ENCODE data around the gene KAT6B. TPM values are rescaled to one million over a fixed set of nuclear protein-coding genes. Genes with fewer than 3 reads are reported as not detected.
A peak's percentile ranks its signal among the peaks of the same experiment; 100 is the strongest.
"Not testable (repeated sequence)": the region's sequence is repeated elsewhere in the genome, so short reads cannot be mapped to it uniquely, and the experiment has no call there.

KAT6B gene
- total RNA-seq, 5 donors from 2014 or later (not counting 1 experiment from before 2014, with no cell fraction given): 46.2 to 94.4 (median 52.4) TPM

- Mint-ChIP-seq H3K9me3 (no peaks in the 10 kb centered on the region), H3K36me3 (peaks cover 7% of the 10 kb centered on the region), H3K4me3 (no peak overlapping the region), H3K27me3 (no peaks in the 10 kb centered on the region), H3K4me1 (peaks cover 66 to 82% (median 70%) of the 10 kb centered on the region in 3 donors), H3K27ac (peak overlapping the region; percentile 20 to 76)
- peaks cover 3 to 10% of the 10 kb centered on the region in 2 experiments for H3K4me1 ChIP-seq (ENCODE audit: control insufficient read depth in 1 of 2, extremely low read depth in 1 of 2, insufficient read depth in 2 of 2, low read length in 2 of 2)
- no peak overlapping the region for H3K27ac ChIP-seq (ENCODE audit: low read length)
- ChIA-PET CTCF (interaction anchor here in 1 of 2 donors (0.5 to 1.6 kb wide), 2 partner anchors 13 to 129 kb away, joined by 3 to 6 read pairs; no protein-coding TSS in a partner anchor), POLR2A (no interaction called here)
- no peak for DNase-seq
- H3K4me3 ChIP-seq (ENCODE audit: control insufficient read depth in 1 of 2, extremely low read depth in 1 of 2, low read length in 1 of 2): no peak overlapping the region
- no peaks in the 10 kb centered on the region for H3K36me3 ChIP-seq (ENCODE audit: control insufficient read depth in 2 of 2, extremely low read depth in 1 of 2, insufficient read depth in 1 of 2, low read length in 1 of 2)
- WGBS (ENCODE audit: insufficient coverage): 29% methylated on average over 1 of the region's 2 CpGs
- no peaks in the 10 kb centered on the region for H3K9me3 ChIP-seq
- ATAC-seq (replicated peaks in 1 of 4): no peak
- no peaks in the 10 kb centered on the region for H3K27me3 ChIP-seq (replicated peaks in 1 of 2; ENCODE audit: control insufficient read depth in 2 of 2, extremely low read depth in 1 of 2, insufficient read depth in 2 of 2, low read length in 1 of 2)
These were observed 64.7 kb downstream of the KAT6B start for GRCh38 chr10:74891053-74891452.

DNA sequence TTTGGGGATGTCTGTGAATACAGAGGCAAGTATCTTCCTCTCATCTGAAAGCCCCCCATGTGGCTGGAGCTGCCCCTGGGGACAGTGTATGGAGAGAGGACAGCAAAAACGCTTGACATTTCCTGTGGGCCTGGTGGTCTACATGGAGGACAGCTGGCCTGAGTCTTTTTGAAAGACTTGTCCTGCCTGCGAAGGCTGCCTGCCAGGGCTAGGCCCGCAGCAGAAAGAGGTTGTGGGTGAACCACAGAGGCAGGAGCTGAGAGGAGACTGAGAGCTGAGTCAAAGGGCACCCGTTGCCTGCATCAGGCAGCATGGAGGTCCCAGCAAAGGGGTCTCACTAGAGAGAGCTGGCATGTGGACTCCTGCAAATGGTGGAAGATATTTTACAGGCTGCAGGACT, 66.4 kb downstream of the KAT6B start:
- Histone ChIP-seq H3K36me3 (ENCODE audit: control insufficient read depth in 2 of 2, extremely low read depth in 1 of 2, insufficient read depth in 1 of 2, low read length in 1 of 2) (no peaks in the 10 kb centered on the region), H3K4me1 (ENCODE audit: control insufficient read depth in 1 of 2, extremely low read depth in 1 of 2, insufficient read depth in 2 of 2, low read length in 2 of 2) (peaks cover 9 to 10% of the 10 kb centered on the region in 2 experiments), H3K4me3 (ENCODE audit: control insufficient read depth in 1 of 2, extremely low read depth in 1 of 2, low read length in 1 of 2) (no peak overlapping the region), H3K27ac (ENCODE audit: low read length) (no peak overlapping the region), H3K9me3 (no peaks in the 10 kb centered on the region), H3K27me3 (replicated peaks in 1 of 2; ENCODE audit: control insufficient read depth in 2 of 2, extremely low read depth in 1 of 2, insufficient read depth in 2 of 2, low read length in 1 of 2) (no peaks in the 10 kb centered on the region)
- Mint-ChIP-seq H3K4me1 (peaks cover 70 to 87% (median 73%) of the 10 kb centered on the region in 3 donors), H3K4me3 (no peak overlapping the region), H3K27ac (peak overlapping the region in 1 of 2 donors; percentile 81), H3K27me3 (no peaks in the 10 kb centered on the region), H3K9me3 (no peaks in the 10 kb centered on the region), H3K36me3 (peaks cover 7% of the 10 kb centered on the region)
- POLR2A ChIA-PET: no interaction called here
- CTCF ChIA-PET: no interaction called here
- WGBS (ENCODE audit: insufficient coverage): 64% methylated on average over 3 of the region's 4 CpGs
- ATAC-seq (replicated peaks in 1 of 4) (no peak), DNase-seq (no peak)

GRCh38 chr10:74893329-74893728, 66.9 kb downstream of the KAT6B start:
- WGBS (ENCODE audit: insufficient coverage): 100% methylated on average over 2 of the region's 6 CpGs
- H3K27me3 ChIP-seq (replicated peaks in 1 of 2; ENCODE audit: control insufficient read depth in 2 of 2, extremely low read depth in 1 of 2, insufficient read depth in 2 of 2, low read length in 1 of 2); H3K4me3 ChIP-seq (ENCODE audit: control insufficient read depth in 1 of 2, extremely low read depth in 1 of 2, low read length in 1 of 2); H3K27ac Mint-ChIP-seq; H3K4me3 Mint-ChIP-seq; H3K9me3 ChIP-seq; H3K9me3 Mint-ChIP-seq; ATAC-seq (replicated peaks in 1 of 4); CTCF ChIA-PET; DNase-seq; POLR2A ChIA-PET; H3K36me3 ChIP-seq (ENCODE audit: control insufficient read depth in 2 of 2, extremely low read depth in 1 of 2, insufficient read depth in 1 of 2, low read length in 1 of 2); H3K27ac ChIP-seq (ENCODE audit: low read length); H3K36me3 Mint-ChIP-seq; H3K27me3 Mint-ChIP-seq: not testable (repeated sequence)
- H3K4me1 ChIP-seq (ENCODE audit: control insufficient read depth in 1 of 2, extremely low read depth in 1 of 2, insufficient read depth in 2 of 2, low read length in 2 of 2): peaks cover 13 to 14% of the 10 kb centered on the region in 2 experiments
- peaks cover 70 to 87% (median 73%) of the 10 kb centered on the region in 3 donors for H3K4me1 Mint-ChIP-seq

- Histone ChIP-seq H3K27ac (ENCODE audit: low read length) (no peak overlapping the region), H3K4me3 (ENCODE audit: control insufficient read depth in 1 of 2, extremely low read depth in 1 of 2, low read length in 1 of 2) (peak overlapping the region in 1 of 2 donors; percentile 5), H3K36me3 (ENCODE audit: control insufficient read depth in 2 of 2, extremely low read depth in 1 of 2, insufficient read depth in 1 of 2, low read length in 1 of 2) (no peaks in the 10 kb centered on the region), H3K9me3 (no peaks in the 10 kb centered on the region), H3K4me1 (ENCODE audit: control insufficient read depth in 1 of 2, extremely low read depth in 1 of 2, insufficient read depth in 2 of 2, low read length in 2 of 2) (peaks cover 20 to 29% of the 10 kb centered on the region in 2 experiments), H3K27me3 (replicated peaks in 1 of 2; ENCODE audit: control insufficient read depth in 2 of 2, extremely low read depth in 1 of 2, insufficient read depth in 2 of 2, low read length in 1 of 2) (no peaks in the 10 kb centered on the region)
- Mint-ChIP-seq H3K27ac (peak overlapping the region; percentile 10 to 81), H3K36me3 (peaks cover 12% of the 10 kb centered on the region), H3K27me3 (no peaks in the 10 kb centered on the region), H3K4me3 (peak overlapping the region in 1 of 3 donors; percentile 30), H3K9me3 (no peaks in the 10 kb centered on the region), H3K4me1 (peaks cover 73 to 83% (median 74%) of the 10 kb centered on the region in 3 donors)
- ChIA-PET CTCF (no interaction called here), POLR2A (interaction anchor here in 1 of 2 donors (0.7 kb wide), 1 partner anchor 86 kb away, joined by 3 read pairs; no protein-coding TSS in a partner anchor)
- WGBS (ENCODE audit: insufficient coverage): 92% methylated on average over 4 of the region's 5 CpGs
- ATAC-seq (replicated peaks in 1 of 4) (no peak), DNase-seq (no peak)
These were observed 70.6 kb downstream of the KAT6B start for GRCh38 chr10:74896788-74897527.

DNA sequence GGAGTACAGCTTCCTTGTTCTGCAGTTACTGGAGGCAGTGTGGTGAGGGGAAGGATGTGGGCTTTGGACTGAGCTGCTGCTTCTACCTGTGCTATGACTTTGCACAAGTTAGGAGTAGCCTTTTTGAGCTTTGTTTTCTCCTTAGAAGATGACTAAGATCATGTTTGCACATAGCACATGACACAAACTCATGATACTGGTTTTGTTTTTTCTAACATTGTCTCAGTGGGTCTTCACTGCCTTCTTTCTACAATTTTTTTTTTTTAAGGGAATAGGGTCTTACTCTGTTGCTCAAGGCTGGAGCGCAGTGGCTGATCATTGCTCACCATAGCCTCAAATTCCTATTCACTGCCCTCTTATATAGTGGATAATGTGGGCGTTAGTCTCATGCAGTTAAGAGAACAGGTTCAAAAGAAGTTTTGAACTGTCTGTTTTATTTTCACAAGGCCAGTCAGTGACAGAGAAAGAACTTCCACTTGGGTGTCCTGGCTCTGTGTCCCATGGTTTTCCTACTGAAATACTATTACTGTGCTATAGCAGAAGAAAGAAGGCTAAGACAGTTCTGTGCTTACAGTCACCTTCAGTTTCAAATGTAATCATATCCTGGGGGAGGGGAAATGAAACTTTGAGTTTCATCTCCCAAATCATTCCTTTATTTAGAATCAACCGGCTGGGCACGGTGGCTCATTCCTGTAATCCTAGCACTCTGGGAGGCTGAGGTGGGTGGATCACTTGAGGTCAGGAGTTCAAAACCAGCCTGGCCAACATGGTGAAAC, 72.0 kb downstream of the KAT6B start:
- DNase-seq: peak in 3 of 35 experiments; percentile 15 to 27 (median 15)
- H3K4me3 Mint-ChIP-seq: peak overlapping the region in 2 of 3 donors; percentile 23 to 28
- CTCF ChIA-PET: no interaction called here

DNA sequence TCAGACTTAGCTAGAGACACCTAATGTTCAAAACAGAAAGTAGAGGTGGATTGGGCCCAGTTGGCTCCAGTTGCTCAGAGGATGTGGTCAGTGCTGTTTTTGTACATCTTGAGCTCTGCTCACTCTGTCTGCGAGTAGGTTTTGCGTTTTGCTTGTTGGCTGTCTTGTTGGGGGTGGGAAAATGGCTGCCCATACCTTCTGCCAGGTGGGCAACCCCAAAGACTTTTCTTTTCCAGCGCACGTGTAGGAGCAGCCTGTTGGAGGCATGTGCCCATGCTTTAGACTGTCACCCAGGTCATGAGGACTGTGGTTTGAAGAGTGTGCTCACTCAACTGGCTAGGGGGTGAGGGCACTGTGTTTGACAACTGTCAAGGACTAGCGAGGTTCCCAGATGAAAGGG, 73.9 kb downstream of the KAT6B start:
- CTCF ChIA-PET: interaction anchor here in 1 of 2 donors (0.6 kb wide), 1 partner anchor 75 kb away, joined by 6 read pairs; no protein-coding TSS in a partner anchor
- DNase-seq: peak in 14 of 35 experiments; percentile 11 to 51 (median 19)

More for the DNA sequence above, 72.0 kb downstream of the KAT6B start:
- Histone ChIP-seq H3K27me3 (replicated peaks in 1 of 2; ENCODE audit: control insufficient read depth in 2 of 2, extremely low read depth in 1 of 2, insufficient read depth in 2 of 2, low read length in 1 of 2) (no peaks in the 10 kb centered on the region), H3K4me3 (ENCODE audit: control insufficient read depth in 1 of 2, extremely low read depth in 1 of 2, low read length in 1 of 2) (no peak overlapping the region), H3K9me3 (no peaks in the 10 kb centered on the region), H3K36me3 (ENCODE audit: control insufficient read depth in 2 of 2, extremely low read depth in 1 of 2, insufficient read depth in 1 of 2, low read length in 1 of 2) (no peaks in the 10 kb centered on the region), H3K27ac (ENCODE audit: low read length) (no peak overlapping the region), H3K4me1 (ENCODE audit: control insufficient read depth in 1 of 2, extremely low read depth in 1 of 2, insufficient read depth in 2 of 2, low read length in 2 of 2) (peaks cover 20 to 29% of the 10 kb centered on the region in 2 experiments)
- POLR2A ChIA-PET: interaction anchor here (0.5 to 0.9 kb wide), 2 partner anchors 44 to 647 kb away, joined by 3 read pairs; no protein-coding TSS in a partner anchor
- Mint-ChIP-seq H3K4me1 (peaks cover 76 to 88% (median 78%) of the 10 kb centered on the region in 3 donors), H3K36me3 (peaks cover 18% of the 10 kb centered on the region), H3K27me3 (no peaks in the 10 kb centered on the region), H3K27ac (peak overlapping the region; percentile 73 to 81), H3K9me3 (no peaks in the 10 kb centered on the region)
- no CpG with 5 or more reads among the region's 4 CpGs for WGBS (ENCODE audit: insufficient coverage)
- ATAC-seq (replicated peaks in 1 of 4): peak; percentile 61 to 85 (median 78)

More for the DNA sequence above, 73.9 kb downstream of the KAT6B start:
- Mint-ChIP-seq H3K4me1 (peaks cover 82 to 83% (median 82%) of the 10 kb centered on the region in 3 donors), H3K27me3 (no peaks in the 10 kb centered on the region), H3K9me3 (no peaks in the 10 kb centered on the region), H3K36me3 (peaks cover 15% of the 10 kb centered on the region), H3K27ac (peak overlapping the region; percentile 79 to 83), H3K4me3 (peak overlapping the region; percentile 13 to 29 (median 26))
- Histone ChIP-seq H3K36me3 (ENCODE audit: control insufficient read depth in 2 of 2, extremely low read depth in 1 of 2, insufficient read depth in 1 of 2, low read length in 1 of 2) (no peaks in the 10 kb centered on the region), H3K4me3 (ENCODE audit: control insufficient read depth in 1 of 2, extremely low read depth in 1 of 2, low read length in 1 of 2) (no peak overlapping the region), H3K27ac (ENCODE audit: low read length) (peak overlapping the region; percentile 26), H3K4me1 (ENCODE audit: control insufficient read depth in 1 of 2, extremely low read depth in 1 of 2, insufficient read depth in 2 of 2, low read length in 2 of 2) (peaks cover 20 to 31% of the 10 kb centered on the region in 2 experiments), H3K9me3 (no peaks in the 10 kb centered on the region), H3K27me3 (replicated peaks in 1 of 2; ENCODE audit: control insufficient read depth in 2 of 2, extremely low read depth in 1 of 2, insufficient read depth in 2 of 2, low read length in 1 of 2) (no peaks in the 10 kb centered on the region)
- 0% methylated on average over 2 of the region's 5 CpGs for WGBS (ENCODE audit: insufficient coverage)
- POLR2A ChIA-PET: no interaction called here
- peak; percentile 53 to 78 (median 61) for ATAC-seq (replicated peaks in 1 of 4)

Data from T-cell (primary cell).